22Rv1 (cell line): ENCODE measurements around the gene NBEAL2.

Source experiments
- CTCF ChIP-seq: fragments of 450-650 bp; IDR thresholded peaks from 2 replicates; pipeline ENCODE4 v1.5.1; 2017; ENCODE audit warnings: mild to moderate bottlenecking
- ZFX ChIP-seq: fragments of 450-650 bp; IDR thresholded peaks from 2 replicates; pipeline ENCODE4 v1.6.1; 2017; ENCODE audit warnings: antibody characterized with exemption, borderline replicate concordance

GRCh38 chr3:46950177-46950576 lies 29.3 kb upstream of the NBEAL2 start:
- TF ChIP-seq CTCF (no peak), ZFX (no peak)
